Fibroblast of villous mesenchyme (primary cell): Measurements from ENCODE around the gene GATA2. TPM values are rescaled to one million over a fixed set of nuclear protein-coding genes. Genes with fewer than 3 reads are reported as not detected.
A peak's percentile ranks its signal among the peaks of the same experiment; 100 is the strongest.

ENCODE experiments used
- DNase-seq: peaks from one replicate; pipeline ENCODE4 v3.0.0-alpha.2; 2010; ENCODE audit warnings: low read depth
- H3K4me3 ChIP-seq: 2 replicates; pipeline ENCODE4 v1.5.1; 2011; ENCODE audit warnings: low read depth, mild to moderate bottlenecking, low read length
- CTCF ChIP-seq: IDR thresholded peaks from 2 replicates; pipeline ENCODE4 v1.5.1; 2012; ENCODE audit warnings: low read depth, mild to moderate bottlenecking, low read length; ENCODE audit not compliant: insufficient read depth
- total RNA-seq: library from RNA; depleted of rRNA; stranded (reverse); fragments of >200 nt; gene quantifications from 2 replicates; pipeline ENCODE4 v1.2.3, GENCODE V29; 2012

Gene GATA2
- total RNA-seq, 1 donor, result 41.0 TPM

GRCh38 chr3:128489674-128489926 lies 3.4 kb downstream of the GATA2 start:
- no peak for TF ChIP-seq CTCF
- peak; percentile 6 for DNase-seq
- peak overlapping the region; percentile 85 for H3K4me3 ChIP-seq

GRCh38 chr3:128488991-128489673 lies 3.9 kb downstream of the GATA2 start:
- no peak for TF ChIP-seq CTCF
- peak overlapping the region; percentile 85 for H3K4me3 ChIP-seq
- DNase-seq, result peak; percentile 69

- peak; percentile 27 for DNase-seq
- no peak for TF ChIP-seq CTCF
- peak overlapping the region; percentile 85 for H3K4me3 ChIP-seq
These were observed 4.4 kb downstream of the GATA2 start for GRCh38 chr3:128488636-128488990.

GRCh38 chr3:128487813-128488635 lies 5.0 kb downstream of the GATA2 start:
- peak overlapping the region; percentile 85 for H3K4me3 ChIP-seq
- no peak for TF ChIP-seq CTCF
- peak; percentile 93 for DNase-seq

- peak overlapping the region; percentile 85 for H3K4me3 ChIP-seq
These were observed 5.5 kb downstream of the GATA2 start for GRCh38 chr3:128487538-128487812.

GRCh38 chr3:128486681-128487537 lies 6.1 kb downstream of the GATA2 start:
- DNase-seq, result peak; percentile 60
- peak overlapping the region; percentile 85 for H3K4me3 ChIP-seq
- TF ChIP-seq CTCF, result no peak

More at GRCh38 chr3:128487538-128487812, 5.5 kb downstream of the GATA2 start:
- no peak for TF ChIP-seq CTCF
- no peak for DNase-seq
